HUDEP-2 (cell line): ENCODE results near the gene AMDHD1.
"Not testable (repeated sequence)": the region's sequence is repeated elsewhere in the genome, so short reads cannot be mapped to it uniquely, and the experiment has no call there.

ENCODE experiments used
- DNase-seq, 76 experiments: peaks; one replicate each; lab custom pipeline; 2025; ENCODE audit not compliant: unreplicated experiment in 76 of 76; lab: John Stamatoyannopoulos, UW

The AMDHD1 gene

DNA sequence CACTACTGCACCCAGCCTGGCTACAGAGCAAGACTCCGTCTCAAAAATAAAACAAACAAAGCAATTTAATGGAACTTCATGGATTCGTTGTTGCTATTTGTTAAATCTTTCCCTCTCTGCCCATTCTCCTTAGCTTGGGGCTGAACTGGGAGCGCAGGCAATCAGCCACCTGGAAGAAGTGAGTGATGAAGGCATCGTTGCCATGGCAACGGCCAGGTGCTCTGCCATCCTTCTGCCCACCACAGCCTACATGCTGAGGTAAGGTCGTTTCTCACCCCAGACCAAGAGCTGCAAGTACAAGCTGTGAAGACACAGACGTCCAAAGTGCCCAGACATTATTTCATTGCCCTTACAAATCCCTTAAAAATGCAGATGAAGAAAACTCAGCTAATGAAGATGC lies 19.1 kb downstream of the AMDHD1 start:
- DNase-seq, result no peak

- DNase-seq, result peak in 2 of 76 experiments; percentile 3 to 6
These were observed 20.0 kb downstream of the AMDHD1 start for GRCh38 chr12:95963096-95963495.

DNA sequence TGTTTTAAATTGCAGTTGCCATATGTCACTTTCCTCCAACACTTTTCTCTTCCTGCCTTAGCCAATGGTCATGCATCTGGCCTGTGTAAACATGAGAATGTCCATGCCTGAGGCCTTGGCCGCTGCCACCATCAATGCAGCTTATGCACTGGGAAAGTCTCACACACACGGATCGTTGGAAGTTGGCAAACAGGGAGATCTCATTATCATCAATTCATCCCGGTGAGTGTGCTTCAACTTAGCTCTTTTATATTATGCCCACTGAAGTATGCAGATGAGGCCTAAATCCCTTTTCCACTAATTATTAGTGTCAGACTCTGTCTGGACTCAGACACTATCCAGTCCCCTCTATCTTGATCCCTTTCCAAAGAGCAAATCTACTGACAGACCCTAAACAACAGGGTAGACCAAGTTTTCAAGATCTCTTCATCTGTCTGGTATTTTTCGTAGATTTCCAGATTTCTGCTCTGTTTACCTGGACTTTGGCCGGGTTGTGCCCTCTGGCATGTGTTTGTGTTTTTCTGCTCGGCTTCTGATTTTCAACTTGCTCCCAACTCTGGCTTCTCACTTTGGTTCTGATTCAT lies 23.2 kb downstream of the AMDHD1 start:
- no peak for DNase-seq

- no peak for DNase-seq
These were observed 24.2 kb downstream of the AMDHD1 start for GRCh38 chr12:95967301-95967700.

DNA sequence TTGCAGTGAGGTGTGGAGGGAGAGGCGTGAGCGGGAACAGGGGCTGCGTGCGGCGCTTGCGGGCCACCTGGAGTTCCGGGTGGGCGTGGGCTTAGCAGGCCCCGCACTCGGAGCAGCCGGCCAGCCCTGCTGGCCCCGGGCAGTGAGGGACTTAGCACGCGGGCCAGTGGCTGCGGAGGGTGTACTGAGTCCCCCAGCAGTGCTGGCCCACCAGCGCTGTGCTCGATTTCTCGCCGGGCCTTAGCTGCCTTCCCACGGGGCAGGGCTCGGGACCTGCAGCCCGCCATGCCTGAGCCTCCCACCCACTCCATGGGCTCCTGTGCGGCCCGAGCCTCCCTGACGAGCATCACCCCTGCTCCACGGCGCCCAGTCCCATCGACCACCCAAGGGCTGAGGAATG lies 26.0 kb downstream of the AMDHD1 start:
- DNase-seq, result not testable (repeated sequence)

- no peak for DNase-seq
These were observed 27.8 kb downstream of the AMDHD1 start for GRCh38 chr12:95970905-95971304.

- no peak for DNase-seq
These were observed 29.8 kb downstream of the AMDHD1 start for GRCh38 chr12:95972832-95973456.

GRCh38 chr12:95974358-95974757 lies 31.2 kb downstream of the AMDHD1 start:
- no peak for DNase-seq

- no peak for DNase-seq
These were observed 32.4 kb downstream of the AMDHD1 start for GRCh38 chr12:95975491-95975890.

GRCh38 chr12:95976416-95976832 lies 33.3 kb downstream of the AMDHD1 start:
- DNase-seq, result no peak

- DNase-seq, result no peak
These were observed 34.7 kb downstream of the AMDHD1 start for GRCh38 chr12:95977764-95978305.

- no peak for DNase-seq
These were observed 35.2 kb downstream of the AMDHD1 start for GRCh38 chr12:95978351-95978750.

- no peak for DNase-seq
These were observed 35.6 kb downstream of the AMDHD1 start for GRCh38 chr12:95978774-95979173.

GRCh38 chr12:95980437-95980836 lies 37.3 kb downstream of the AMDHD1 start:
- no peak for DNase-seq

DNA sequence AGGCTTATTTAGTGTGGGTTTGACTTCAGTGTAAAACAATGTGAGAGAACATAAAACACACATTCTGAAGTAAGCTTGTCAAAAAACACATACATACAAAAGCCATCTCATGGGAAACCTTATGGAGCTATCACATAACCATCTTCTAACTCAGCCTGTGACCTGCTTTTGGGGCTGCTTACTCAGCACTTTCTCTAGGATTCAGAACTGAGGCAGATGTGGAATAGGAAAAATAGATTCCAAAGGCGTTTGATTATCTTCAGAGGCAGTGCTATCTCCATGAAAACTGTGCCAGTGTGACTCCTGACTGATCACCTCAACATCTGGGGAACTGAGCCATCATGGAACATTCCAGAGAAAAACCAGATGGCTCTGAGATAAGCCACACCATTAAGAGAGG lies 39.5 kb downstream of the AMDHD1 start:
- DNase-seq, result no peak

DNA sequence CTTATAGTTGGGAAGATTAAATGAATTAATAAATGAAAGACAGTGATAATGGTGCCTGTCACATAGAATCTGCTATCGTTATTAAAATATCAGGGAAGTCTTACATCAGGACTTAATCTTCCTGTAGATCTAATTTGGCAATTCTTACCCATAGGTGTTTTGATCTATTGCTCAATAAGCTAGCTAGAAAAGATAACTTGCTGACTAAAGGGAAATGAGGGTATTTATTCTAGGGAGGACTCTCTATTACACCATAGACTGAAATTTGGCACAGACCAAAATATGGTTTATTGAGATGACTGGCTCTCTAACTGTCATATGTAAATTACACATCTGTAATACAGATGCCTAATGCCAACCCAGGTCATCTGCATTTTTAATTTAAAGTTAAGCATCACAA lies 41.6 kb downstream of the AMDHD1 start:
- no peak for DNase-seq

DNA sequence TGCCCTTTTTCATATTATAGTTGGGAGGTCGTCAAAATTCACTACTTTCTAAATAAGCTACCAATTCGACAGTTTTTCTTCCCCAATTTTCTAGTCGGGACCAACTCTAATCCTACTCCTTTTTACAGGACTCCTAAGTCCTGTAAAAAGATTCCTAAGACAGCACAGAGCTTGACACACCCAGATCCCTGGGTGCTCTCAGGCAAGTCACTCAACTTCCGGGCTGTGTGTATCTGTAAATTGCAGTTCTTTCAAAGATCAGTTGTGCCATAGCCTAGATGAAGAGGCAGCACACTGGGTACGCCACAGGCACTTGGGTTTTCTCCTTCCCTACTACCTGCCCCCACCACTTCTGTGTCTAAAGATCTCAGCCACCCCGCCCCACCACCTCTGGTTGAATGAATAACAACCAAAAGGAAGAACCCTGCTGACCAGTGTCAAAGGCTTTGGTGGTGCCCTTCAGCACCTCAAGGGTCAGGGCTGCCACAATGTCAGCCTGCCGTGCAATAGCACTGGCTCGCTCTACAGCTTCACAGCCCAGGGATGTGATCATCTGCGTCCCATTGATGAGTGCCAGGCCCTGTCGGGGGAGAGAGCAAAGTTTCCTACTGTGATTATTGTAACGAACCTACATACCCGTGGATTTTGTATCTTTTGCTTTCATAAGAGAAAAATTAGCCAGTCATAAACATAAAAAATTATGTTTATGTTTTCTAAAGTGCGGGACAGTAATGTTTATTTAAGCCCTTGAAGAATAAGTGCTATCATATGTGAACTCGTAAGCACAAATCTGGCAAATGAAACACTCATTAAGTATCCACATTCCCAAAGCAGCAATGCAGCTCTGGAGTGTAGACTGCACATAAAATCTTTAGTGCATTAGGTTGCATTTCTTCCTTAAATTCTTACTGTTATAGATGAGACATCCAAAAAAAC lies 43.8 kb downstream of the AMDHD1 start:
- no peak for DNase-seq

- DNase-seq, result no peak
These were observed 45.6 kb downstream of the AMDHD1 start for GRCh38 chr12:95988506-95989275.

DNA sequence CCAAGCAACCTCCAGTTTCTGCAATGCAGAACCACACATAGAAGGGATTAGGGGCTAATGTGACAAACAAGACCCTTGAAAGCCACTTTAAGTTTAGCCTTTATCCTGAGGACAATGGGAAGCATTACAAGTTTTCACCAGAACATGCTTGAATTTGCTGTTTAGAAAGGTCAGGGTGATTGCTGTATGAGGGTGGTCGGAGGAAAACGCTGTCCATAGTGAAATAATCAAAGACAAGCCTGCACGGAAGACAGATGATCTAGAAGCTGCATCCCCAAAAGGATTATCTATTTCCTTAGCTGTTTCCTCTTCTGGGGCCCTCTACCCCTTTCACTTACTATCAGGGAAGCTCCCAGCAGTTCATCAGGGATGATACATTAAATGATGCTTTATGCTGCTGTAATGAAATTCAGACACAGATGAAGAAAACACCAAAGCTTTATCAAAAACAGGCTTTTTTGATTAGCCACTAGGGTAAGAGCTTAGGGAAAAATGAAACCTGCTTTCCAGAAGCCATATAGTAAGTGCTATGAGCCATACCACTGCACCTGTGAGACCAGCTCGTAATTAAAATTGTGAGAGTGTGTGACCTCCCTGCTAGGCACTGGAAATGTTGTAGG lies 46.5 kb downstream of the AMDHD1 start:
- no peak for DNase-seq

DNA sequence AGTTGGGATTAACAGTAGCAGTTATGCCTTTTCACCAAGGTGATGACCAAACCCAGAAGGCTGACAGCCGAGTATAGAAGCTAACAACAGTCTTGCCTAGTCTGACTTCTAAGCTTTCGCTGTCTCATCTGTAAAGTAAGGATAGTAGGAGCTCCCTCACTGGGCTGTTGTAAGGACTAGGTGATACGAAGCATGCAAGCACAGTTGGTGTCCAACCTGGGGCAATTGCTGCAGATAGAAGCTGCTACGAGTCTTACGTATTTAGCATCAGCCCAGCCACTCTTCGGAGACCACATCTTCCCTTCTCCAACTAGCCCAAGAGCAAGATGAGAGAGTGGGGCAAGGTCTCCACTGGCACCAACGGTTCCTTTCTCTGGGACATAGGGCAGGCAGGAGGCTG lies 47.0 kb downstream of the AMDHD1 start:
- no peak for DNase-seq
